NB4 (cell line): ENCODE measurements around the gene CCDC87.

Source experiments
- DNase-seq: peaks from one replicate; pipeline ENCODE4 v3.0.0; 2010; ENCODE audit warnings: low read depth
- H3K4me3 ChIP-seq: one replicate; pipeline ENCODE4 v1.5.1; 2011; ENCODE audit warnings: mild to moderate bottlenecking, low read depth, low read length, moderate library complexity
- CTCF ChIP-seq: IDR thresholded peaks from one replicate; pipeline ENCODE4 v1.5.1; 2012; ENCODE audit warnings: low read depth, low read length
- MYC ChIP-seq: IDR thresholded peaks from 2 replicates; pipeline ENCODE4 v1.6.1; 2011; ENCODE audit warnings: low read depth, low read length
- POLR2A ChIP-seq: IDR thresholded peaks from 2 replicates; pipeline ENCODE4 v1.6.1; 2011; ENCODE audit warnings: mild to moderate bottlenecking; ENCODE audit not compliant: insufficient read length; ENCODE audit errors: extremely low read depth
- TF ChIP-seq, protein P1 (sequence below): IDR thresholded peaks from 2 replicates; pipeline ENCODE4 v1.6.1; 2011; ENCODE audit warnings: low read depth, low read length

The CCDC87 gene

GRCh38 chr11:66548774-66549630 is 43.9 kb downstream of the CCDC87 start:
- TF ChIP-seq POLR2A (no peak), MYC (no peak), CTCF (no peak)
- TF ChIP-seq, protein P1, sequence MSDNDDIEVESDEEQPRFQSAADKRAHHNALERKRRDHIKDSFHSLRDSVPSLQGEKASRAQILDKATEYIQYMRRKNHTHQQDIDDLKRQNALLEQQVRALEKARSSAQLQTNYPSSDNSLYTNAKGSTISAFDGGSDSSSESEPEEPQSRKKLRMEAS = no peak
- DNase-seq = no peak
- H3K4me3 ChIP-seq = no peak overlapping the region

- no peak for DNase-seq
These were observed 44.8 kb downstream of the CCDC87 start for GRCh38 chr11:66548041-66548440.

DNA sequence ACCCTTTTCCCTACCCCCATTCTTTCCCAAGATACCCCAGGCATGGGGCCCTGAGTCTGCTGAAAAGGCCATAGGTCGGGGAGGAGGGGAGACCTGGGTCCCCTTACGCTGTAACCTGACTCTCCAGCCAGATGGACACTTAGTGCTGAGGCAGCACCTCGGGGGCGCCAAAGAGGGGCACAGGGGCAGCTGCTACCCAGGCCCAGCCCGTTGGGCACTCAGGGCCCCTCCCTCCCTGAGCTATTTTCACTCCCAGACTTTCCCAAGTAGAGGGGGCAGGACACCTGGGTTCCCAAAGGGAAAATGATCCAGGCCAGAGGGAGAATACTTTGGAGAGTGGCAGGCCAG is 45.2 kb downstream of the CCDC87 start:
- DNase-seq = no peak
- no peak overlapping the region for H3K4me3 ChIP-seq
- TF ChIP-seq MYC (no peak), CTCF (no peak), POLR2A (no peak)
- TF ChIP-seq, protein P1 = no peak

More at GRCh38 chr11:66548041-66548440, 44.8 kb downstream of the CCDC87 start:
- TF ChIP-seq, protein P1 = no peak
- no peak for TF ChIP-seq POLR2A
- no peak for TF ChIP-seq CTCF
- no peak for TF ChIP-seq MYC
- no peak overlapping the region for H3K4me3 ChIP-seq

GRCh38 chr11:66546966-66547661 is 45.7 kb downstream of the CCDC87 start:
- H3K4me3 ChIP-seq = no peak overlapping the region
- DNase-seq = peak; percentile 16
- TF ChIP-seq, protein P1 = no peak
- TF ChIP-seq POLR2A = no peak
- TF ChIP-seq CTCF = no peak

GRCh38 chr11:66546368-66546965 is 46.4 kb downstream of the CCDC87 start, which contains the start of gene ACTN3:
TSS of gene ACTN3 (plus strand) at chr11:66546903. CDS start at chr11:66546938, 35 bp downstream.
- peak within 1 kb of the TSS; percentile 67 for H3K4me3 ChIP-seq
- TF ChIP-seq, protein P1 = no peak
- TF ChIP-seq CTCF (no peak), POLR2A (no peak), MYC (no peak)
- no peak for DNase-seq
